MCF 10A (cell line): ENCODE results near the gene HTRA2. TPM values are rescaled to one million over a fixed set of nuclear protein-coding genes. Genes with fewer than 3 reads are reported as not detected.
A peak's percentile ranks its signal among the peaks of the same experiment; 100 is the strongest.

ENCODE experiments used
- BruUV-seq: library from RNA; stranded (reverse); fragments of 400-500 nt; replicated peaks from 2 replicates; lab custom pipeline; 2021; lab: Mats Ljungman, UMichigan
- CTCF ChIA-PET: fragments of 300-600 bp; sonication (Branson Sonifier 250); formaldehyde crosslinking; extraction: SDS; loops from one replicate; lab custom pipeline; 2021; ENCODE audit warnings: antibody characterized with exemption, inconsistent platforms; lab: Yijun Ruan, JAX
- POLR2A ChIA-PET: fragments of 300-600, 350-650 bp; sonication (Branson Sonifier 250); formaldehyde crosslinking; extraction: SDS; loops from one replicate; lab custom pipeline; 2020; ENCODE audit warnings: antibody characterized with exemption, inconsistent platforms; lab: Yijun Ruan, JAX
- DNase-seq: peaks from one replicate; pipeline ENCODE4 v3.0.0-alpha.2; 2018; ENCODE audit not compliant: unreplicated experiment
- H3K27ac Mint-ChIP-seq: one replicate; pipeline ENCODE4 v1.8.0; 2022; ENCODE audit warnings: mild to moderate bottlenecking, low read depth, mixed read lengths; ENCODE audit not compliant: unreplicated experiment
- H3K27me3 Mint-ChIP-seq: one replicate; pipeline ENCODE4 v1.8.0; 2022; ENCODE audit warnings: mixed read lengths; ENCODE audit not compliant: insufficient read depth, unreplicated experiment
- H3K36me3 Mint-ChIP-seq: one replicate; pipeline ENCODE4 v1.8.0; 2022; ENCODE audit warnings: mild to moderate bottlenecking, moderate library complexity, mixed read lengths; ENCODE audit not compliant: insufficient read depth, unreplicated experiment
- H3K4me1 Mint-ChIP-seq: one replicate; pipeline ENCODE4 v1.8.0; 2022; ENCODE audit warnings: mixed read lengths; ENCODE audit not compliant: insufficient read depth, unreplicated experiment
- H3K4me3 Mint-ChIP-seq: one replicate; pipeline ENCODE4 v1.8.0; 2022; ENCODE audit warnings: mild to moderate bottlenecking, moderate library complexity, mixed read lengths; ENCODE audit not compliant: unreplicated experiment
- H3K9me3 Mint-ChIP-seq: one replicate; pipeline ENCODE4 v1.8.0; 2022; ENCODE audit warnings: mixed read lengths; ENCODE audit not compliant: unreplicated experiment
- intact Hi-C: fragments of 100-400 bp; cut with micrococcal nuclease; formaldehyde crosslinking; loops from 2 replicates; pipeline ENCODE4 v1.14.1; 2022
- total RNA-seq: library from RNA; stranded (reverse); gene quantifications from 2 replicates; pipeline ENCODE4 v1.2.3, GENCODE V29; 2022
- TF ChIP-seq, protein P1 (sequence below): fragments of 200-600 bp; IDR thresholded peaks from one replicate; pipeline ENCODE4 v1.8.0; 2022; ENCODE audit warnings: antibody characterized with exemption, mild to moderate bottlenecking; ENCODE audit not compliant: unreplicated experiment

The HTRA2 gene
- total RNA-seq, 1 experiment from 2014 or later = 27.6 TPM

DNA sequence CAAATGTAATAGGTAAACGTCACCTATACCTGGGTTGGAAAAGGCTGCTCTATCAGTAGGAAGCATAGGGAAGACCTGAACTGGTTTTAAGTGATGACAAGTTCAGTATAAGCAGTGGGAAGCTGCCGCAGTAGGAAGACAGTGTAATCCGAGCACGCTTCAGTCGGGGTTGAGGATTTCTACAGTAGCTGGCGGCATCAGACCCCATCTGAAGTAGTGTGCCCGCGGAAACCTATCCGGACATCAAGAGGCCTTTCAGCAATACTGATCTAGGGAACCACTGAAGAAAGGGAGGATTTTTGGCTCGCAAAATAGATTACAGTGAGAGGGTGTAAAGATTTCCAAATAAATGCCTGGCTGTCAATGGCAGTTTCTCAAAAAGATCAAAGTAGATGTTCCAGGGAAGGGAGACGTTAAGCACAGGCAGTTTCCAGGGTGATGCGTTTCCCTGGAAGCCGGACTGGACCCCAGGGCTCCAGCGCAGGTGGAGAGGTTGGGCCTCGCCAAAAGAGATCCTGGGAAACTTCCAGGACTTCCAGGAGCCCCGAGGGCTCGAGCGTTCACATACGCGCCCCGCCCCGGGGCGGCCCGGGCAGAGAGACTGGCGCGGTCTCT lies 18.7 kb downstream of the HTRA2 start:
- POLR2A ChIA-PET = interaction anchor here (0.7 to 0.8 kb wide), 2 partner anchors 41 to 59 kb away, joined by 3 to 5 read pairs; partner anchors contain the start of gene PCGF1
- TF ChIP-seq, protein P1, sequence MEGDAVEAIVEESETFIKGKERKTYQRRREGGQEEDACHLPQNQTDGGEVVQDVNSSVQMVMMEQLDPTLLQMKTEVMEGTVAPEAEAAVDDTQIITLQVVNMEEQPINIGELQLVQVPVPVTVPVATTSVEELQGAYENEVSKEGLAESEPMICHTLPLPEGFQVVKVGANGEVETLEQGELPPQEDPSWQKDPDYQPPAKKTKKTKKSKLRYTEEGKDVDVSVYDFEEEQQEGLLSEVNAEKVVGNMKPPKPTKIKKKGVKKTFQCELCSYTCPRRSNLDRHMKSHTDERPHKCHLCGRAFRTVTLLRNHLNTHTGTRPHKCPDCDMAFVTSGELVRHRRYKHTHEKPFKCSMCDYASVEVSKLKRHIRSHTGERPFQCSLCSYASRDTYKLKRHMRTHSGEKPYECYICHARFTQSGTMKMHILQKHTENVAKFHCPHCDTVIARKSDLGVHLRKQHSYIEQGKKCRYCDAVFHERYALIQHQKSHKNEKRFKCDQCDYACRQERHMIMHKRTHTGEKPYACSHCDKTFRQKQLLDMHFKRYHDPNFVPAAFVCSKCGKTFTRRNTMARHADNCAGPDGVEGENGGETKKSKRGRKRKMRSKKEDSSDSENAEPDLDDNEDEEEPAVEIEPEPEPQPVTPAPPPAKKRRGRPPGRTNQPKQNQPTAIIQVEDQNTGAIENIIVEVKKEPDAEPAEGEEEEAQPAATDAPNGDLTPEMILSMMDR = no peak
- Mint-ChIP-seq H3K9me3 (no peaks in the 10 kb centered on the region), H3K27me3 (no peaks in the 10 kb centered on the region), H3K4me3 (peak overlapping the region; percentile 77), H3K36me3 (no peaks in the 10 kb centered on the region), H3K27ac (peak overlapping the region; percentile 46), H3K4me1 (peaks cover 11% of the 10 kb centered on the region)
- CTCF ChIA-PET = interaction anchor here (0.8 kb wide), 1 partner anchor 9 kb away, joined by 4 read pairs; no protein-coding TSS in a partner anchor
- intact Hi-C loops = loop anchor here (5.0 kb wide), 1 partner anchor 39 kb away; no protein-coding TSS in a partner anchor
- DNase-seq = no peak
- no TSS peak for BruUV-seq

GRCh38 chr2:74548900-74549826 lies 19.4 kb downstream of the HTRA2 start:
- no peaks in the 10 kb centered on the region for H3K9me3 Mint-ChIP-seq
- intact Hi-C loops = loop anchor here (5.0 kb wide), 1 partner anchor 38 kb away; no protein-coding TSS in a partner anchor
- peak overlapping the region; percentile 77 for H3K4me3 Mint-ChIP-seq
- ChIA-PET POLR2A (interaction anchor here (0.8 kb wide), 1 partner anchor 42 kb away, joined by 5 read pairs; the partner anchor contains the start of gene PCGF1), CTCF (interaction anchor here (0.6 to 2.1 kb wide), 4 partner anchors 10 to 65 kb away, joined by 3 to 8 read pairs (median 4); no protein-coding TSS in a partner anchor)
- TF ChIP-seq, protein P1 = no peak
- TSS peak; percentile 58 for BruUV-seq
- peaks cover 11% of the 10 kb centered on the region for H3K4me1 Mint-ChIP-seq
- no peaks in the 10 kb centered on the region for H3K27me3 Mint-ChIP-seq
- no peaks in the 10 kb centered on the region for H3K36me3 Mint-ChIP-seq
- H3K27ac Mint-ChIP-seq = no peak overlapping the region
- DNase-seq = peak; percentile 71

GRCh38 chr2:74550231-74550630 lies 20.5 kb downstream of the HTRA2 start:
- Mint-ChIP-seq H3K27me3 (no peaks in the 10 kb centered on the region), H3K27ac (no peak overlapping the region)

More at GRCh38 chr2:74550231-74550630, 20.5 kb downstream of the HTRA2 start:
- Mint-ChIP-seq H3K9me3 (no peaks in the 10 kb centered on the region), H3K4me3 (peak overlapping the region; percentile 77), H3K4me1 (peaks cover 11% of the 10 kb centered on the region), H3K36me3 (no peaks in the 10 kb centered on the region)
- no peak for DNase-seq
- CTCF ChIA-PET = interaction anchor here (0.6 to 2.2 kb wide), 6 partner anchors 17 to 411 kb away, joined by 3 to 14 read pairs (median 4); no protein-coding TSS in a partner anchor
- POLR2A ChIA-PET = interaction anchor here (0.5 to 1.6 kb wide), 5 partner anchors 17 to 351 kb away, joined by 3 to 6 read pairs (median 4); partner anchors contain the start of genes AUP1, HTRA2 and PCGF1
- intact Hi-C loops = no loop called here
- no TSS peak for BruUV-seq
- TF ChIP-seq, protein P1 = no peak
